ENCODE results near the gene YWHAQ.

GRCh38 chr2:9582624-9583023 lies 48.2 kb downstream of the YWHAQ start:
- TF ChIP-seq HINFP (tag; conservative IDR thresholded peaks at IDR 0.05; ENCODE audit: low read depth), result no peak
- no peak for TF ChIP-seq ZNF143 (CRISPR knock-in tag; IDR thresholded peaks at IDR 0.05)
- TF ChIP-seq ZNF644 (tag; IDR thresholded peaks at IDR 0.05; ENCODE audit: low read depth), result no peak
- no peak for TF ChIP-seq MTA2 (IDR thresholded peaks at IDR 0.05; ENCODE audit: low read depth)
- no peak for TF ChIP-seq CTCF (IDR thresholded peaks at IDR 0.05 in 2 of 3, conservative IDR thresholded peaks at IDR 0.05 in 1 of 3; ENCODE audit: insufficient read depth in 2 of 3, low read depth in 1 of 3, low read length in 3 of 3)
- TF ChIP-seq ZNF318 (IDR thresholded peaks at IDR 0.05; ENCODE audit: borderline replicate concordance in 1 of 2, low read depth in 1 of 2), result no peak
- TF ChIP-seq TBP (optimal IDR thresholded peaks at IDR 0.05; ENCODE audit: low read depth, low read length), result no peak
- TF ChIP-seq SNIP1 (IDR thresholded peaks at IDR 0.05; ENCODE audit: low read depth), result no peak
- TF ChIP-seq NFIC (IDR thresholded peaks at IDR 0.05), result no peak
- TF ChIP-seq IRF1 (CRISPR knock-in tag; IDR thresholded peaks at IDR 0.05; ENCODE audit: borderline replicate concordance), result no peak
- TF ChIP-seq ZFX (CRISPR knock-in tag; IDR thresholded peaks at IDR 0.05), result no peak
- no peak for TF ChIP-seq CLOCK (CRISPR knock-in tag; IDR thresholded peaks at IDR 0.05; ENCODE audit: borderline replicate concordance)
- no peak for TF ChIP-seq VEZF1 (CRISPR knock-in tag; IDR thresholded peaks at IDR 0.05)
- no peak for TF ChIP-seq EP300 (IDR thresholded peaks at IDR 0.05; ENCODE audit: low read length)

All from K562 (cell line).